ENCODE measurements around the gene MEGF6. TPM values are rescaled to one million over a fixed set of nuclear protein-coding genes. Genes with fewer than 3 reads are reported as not detected.
"Not testable (repeated sequence)": the region's sequence is repeated elsewhere in the genome, so short reads cannot be mapped to it uniquely, and the experiment has no call there.

The MEGF6 gene
- total RNA-seq, 1 donor, result 85.4 TPM

GRCh38 chr1:3621151-3621671 is 9.9 kb upstream of the MEGF6 start:
- peaks cover 31% of the 10 kb centered on the region for H3K79me2 ChIP-seq (ENCODE audit: insufficient read depth, low read length)
- DNase-seq (ENCODE audit: insufficient read length, low spot score, missing footprints); H3K4me3 ChIP-seq (ENCODE audit: insufficient read depth, low read length); H3K36me3 ChIP-seq (ENCODE audit: insufficient read depth, low read length); H4K20me1 ChIP-seq (ENCODE audit: insufficient read depth, low read length); H3K4me2 ChIP-seq (ENCODE audit: insufficient read depth, low read length); H3K27ac ChIP-seq (ENCODE audit: low read depth, low read length); H2AFZ ChIP-seq (ENCODE audit: low read length); H3K9me3 ChIP-seq (ENCODE audit: low read depth, low read length); H3K27me3 ChIP-seq (ENCODE audit: insufficient read depth, low read length): not testable (repeated sequence)
- H3K4me1 ChIP-seq (ENCODE audit: insufficient read depth, low read length), result peaks cover 20% of the 10 kb centered on the region
- TF ChIP-seq CTCF (IDR thresholded peaks at IDR 0.05; ENCODE audit: extremely low read depth, low read depth, low read length), result peak; percentile 53

GRCh38 chr1:3620708-3621107 is 9.4 kb upstream of the MEGF6 start:
- H3K79me2 ChIP-seq (ENCODE audit: insufficient read depth, low read length), result peaks cover 26% of the 10 kb centered on the region
- no peak for DNase-seq (ENCODE audit: insufficient read length, low spot score, missing footprints)
- H3K4me3 ChIP-seq (ENCODE audit: insufficient read depth, low read length), result no peak overlapping the region
- H3K4me1 ChIP-seq (ENCODE audit: insufficient read depth, low read length), result peaks cover 17% of the 10 kb centered on the region
- no peak for TF ChIP-seq CTCF (IDR thresholded peaks at IDR 0.05; ENCODE audit: extremely low read depth, low read depth, low read length)
- peaks cover 3% of the 10 kb centered on the region for H3K27me3 ChIP-seq (ENCODE audit: insufficient read depth, low read length)
- no peak overlapping the region for H2AFZ ChIP-seq (ENCODE audit: low read length)
- no peak overlapping the region for H3K4me2 ChIP-seq (ENCODE audit: insufficient read depth, low read length)
- H3K27ac ChIP-seq (ENCODE audit: low read depth, low read length), result no peak overlapping the region
- H3K36me3 ChIP-seq (ENCODE audit: insufficient read depth, low read length), result peaks cover 2% of the 10 kb centered on the region
- H3K9me3 ChIP-seq (ENCODE audit: low read depth, low read length), result no peaks in the 10 kb centered on the region
- peaks cover 4% of the 10 kb centered on the region for H4K20me1 ChIP-seq (ENCODE audit: insufficient read depth, low read length)

- Histone ChIP-seq H4K20me1 (ENCODE audit: insufficient read depth, low read length) (peaks cover 4% of the 10 kb centered on the region), H2AFZ (ENCODE audit: low read length) (no peak overlapping the region), H3K27me3 (ENCODE audit: insufficient read depth, low read length) (peaks cover 3% of the 10 kb centered on the region), H3K36me3 (ENCODE audit: insufficient read depth, low read length) (peaks cover 2% of the 10 kb centered on the region), H3K4me1 (ENCODE audit: insufficient read depth, low read length) (peaks cover 14% of the 10 kb centered on the region), H3K4me2 (ENCODE audit: insufficient read depth, low read length) (no peak overlapping the region), H3K79me2 (ENCODE audit: insufficient read depth, low read length) (peaks cover 16% of the 10 kb centered on the region), H3K27ac (ENCODE audit: low read depth, low read length) (no peak overlapping the region), H3K4me3 (ENCODE audit: insufficient read depth, low read length) (no peak overlapping the region), H3K9me3 (ENCODE audit: low read depth, low read length) (no peaks in the 10 kb centered on the region)
- peak; percentile 85 for TF ChIP-seq CTCF (IDR thresholded peaks at IDR 0.05; ENCODE audit: extremely low read depth, low read depth, low read length)
- DNase-seq (ENCODE audit: insufficient read length, low spot score, missing footprints), result peak; percentile 97
Observed at GRCh38 chr1:3618881-3619671, 7.8 kb upstream of the MEGF6 start.

- H3K9me3 ChIP-seq (ENCODE audit: low read depth, low read length), result no peaks in the 10 kb centered on the region
- TF ChIP-seq CTCF (IDR thresholded peaks at IDR 0.05; ENCODE audit: extremely low read depth, low read depth, low read length), result no peak
- H3K27ac ChIP-seq (ENCODE audit: low read depth, low read length), result no peak overlapping the region
- peaks cover 11% of the 10 kb centered on the region for H3K4me1 ChIP-seq (ENCODE audit: insufficient read depth, low read length)
- H4K20me1 ChIP-seq (ENCODE audit: insufficient read depth, low read length), result peaks cover 4% of the 10 kb centered on the region
- peak; percentile 34 for DNase-seq (ENCODE audit: insufficient read length, low spot score, missing footprints)
- peaks cover 11% of the 10 kb centered on the region for H3K79me2 ChIP-seq (ENCODE audit: insufficient read depth, low read length)
- H2AFZ ChIP-seq (ENCODE audit: low read length), result no peak overlapping the region
- no peak overlapping the region for H3K4me2 ChIP-seq (ENCODE audit: insufficient read depth, low read length)
- peaks cover 3% of the 10 kb centered on the region for H3K27me3 ChIP-seq (ENCODE audit: insufficient read depth, low read length)
- H3K36me3 ChIP-seq (ENCODE audit: insufficient read depth, low read length), result peaks cover 2% of the 10 kb centered on the region
- H3K4me3 ChIP-seq (ENCODE audit: insufficient read depth, low read length), result no peak overlapping the region
Observed at GRCh38 chr1:3618531-3618880, 7.2 kb upstream of the MEGF6 start.
